ENCODE data around the gene CCDC85C. TPM values are rescaled to one million over a fixed set of nuclear protein-coding genes. Genes with fewer than 3 reads are reported as not detected.

The CCDC85C gene
- total and polyA plus RNA-seq, 10 of the 15 experiments (the other 5 are each of a cell fraction or from before 2014, with no cell fraction given) = 0.03 to 3.6 (median 1.1) TPM

GRCh38 chr14:99611646-99612045 is 7.6 kb upstream of the CCDC85C start:
- Histone ChIP-seq H3K9ac (ENCODE audit: control insufficient read depth, insufficient read depth, low read length) (no peak overlapping the region), H3K27me3 (replicated peaks in 1 of 2; ENCODE audit: control insufficient read depth in 2 of 2, insufficient read depth in 2 of 2, low read length in 1 of 2) (peaks cover 0 to 3% of the 10 kb centered on the region in 2 experiments; a peak in 1 of 4 replicates), H3K4me3 (no peak overlapping the region), H3K36me3 (ENCODE audit: control insufficient read depth in 2 of 2, insufficient read depth in 2 of 2, low read length in 1 of 2) (no peaks in the 10 kb centered on the region), H3K27ac (ENCODE audit: control insufficient read depth, insufficient read depth) (no peak overlapping the region), H3K4me2 (ENCODE audit: control insufficient read depth, insufficient read depth) (no peak overlapping the region), H3K79me2 (ENCODE audit: control insufficient read depth, insufficient read depth, low read length) (no peaks in the 10 kb centered on the region), H3K9me3 (replicated peaks; ENCODE audit: control insufficient read depth, insufficient read depth, low read length) (no peaks in the 10 kb centered on the region), H3K4me1 (ENCODE audit: control insufficient read depth, insufficient read depth, low read length) (no peaks in the 10 kb centered on the region), H4K20me1 (ENCODE audit: control insufficient read depth, insufficient read depth) (no peaks in the 10 kb centered on the region), H2AFZ (ENCODE audit: control insufficient read depth, low read depth, low read length) (no peak overlapping the region)
- 83% methylated on average over 4 of the region's 4 CpGs for WGBS (ENCODE audit: insufficient coverage, insufficient replicate concordance, low lambda C conversion rate, missing lambda C conversion rate)
- intact Hi-C loops (cut with micrococcal nuclease; ENCODE audit: unreplicated experiment) = no loop called here
- ChIA-PET SMC1A (ENCODE audit: uncharacterized antibody, unreplicated experiment) (no interaction called here), RAD21 (ENCODE audit: unreplicated experiment) (no interaction called here), CTCF (no interaction called here), POLR2A (no interaction called here)
- TF ChIP-seq ZNF687 (IDR thresholded peaks at IDR 0.05) = no peak
- TF ChIP-seq E4F1 (IDR thresholded peaks at IDR 0.05; ENCODE audit: borderline replicate concordance, partially characterized antibody) = no peak
- TF ChIP-seq HSF1 (IDR thresholded peaks at IDR 0.05; ENCODE audit: low read depth, low read length) = no peak
- no peak for TF ChIP-seq FOXM1 (IDR thresholded peaks at IDR 0.05; ENCODE audit: low read depth, low read length)
- TF ChIP-seq PBX3 (IDR thresholded peaks at IDR 0.05; ENCODE audit: insufficient replicate concordance, low read depth, low read length) = no peak
- TF ChIP-seq MYC (IDR thresholded peaks at IDR 0.05; ENCODE audit: insufficient read depth, insufficient read length, insufficient replicate concordance, low read length, severe bottlenecking) = no peak
- in situ Hi-C loops (cut with MboI) = no loop called here
- ATAC-seq = no peak
- no TSS peak for BruUV-seq (replicated peaks)
- no peak for FAIRE-seq
- no peak for DNase-seq (ENCODE audit: low read depth, low spot score)

Data from GM12878 (cell line).